Endothelial cell of umbilical vein (primary cell): ENCODE data around the gene CDK15.

ENCODE experiments used
- CTCF ChIP-seq, 2 donors: IDR thresholded peaks; 1 replicate in 1 of 2; 2 replicates in 1 of 2; pipeline ENCODE4 v1.5.1; 2011; ENCODE audit warnings: low read length in 2 of 2, mild to moderate bottlenecking in 2 of 2, moderate library complexity in 2 of 2, control low read depth in 1 of 2, inconsistent platforms in 1 of 2, low read depth in 1 of 2; ENCODE audit not compliant: insufficient read depth in 1 of 2; ENCODE audit errors: extremely low read depth in 1 of 2
- EZH2 ChIP-seq: IDR thresholded peaks from 2 replicates; pipeline ENCODE4 v1.6.1; 2012; ENCODE audit warnings: borderline replicate concordance, low read depth, mild to moderate bottlenecking, moderate library complexity, low read length, inconsistent platforms; ENCODE audit not compliant: severe bottlenecking
- POLR2A ChIP-seq: IDR thresholded peaks from 2 replicates; pipeline ENCODE4 v1.6.1; 2012; ENCODE audit warnings: low read depth, mild to moderate bottlenecking, control low read depth, low read length
- POLR2AphosphoS5 ChIP-seq: IDR thresholded peaks from 2 replicates; pipeline ENCODE4 v1.6.1; 2012; ENCODE audit warnings: low read depth, mild to moderate bottlenecking, control low read depth, low read length, moderate library complexity; ENCODE audit not compliant: insufficient read depth

DNA sequence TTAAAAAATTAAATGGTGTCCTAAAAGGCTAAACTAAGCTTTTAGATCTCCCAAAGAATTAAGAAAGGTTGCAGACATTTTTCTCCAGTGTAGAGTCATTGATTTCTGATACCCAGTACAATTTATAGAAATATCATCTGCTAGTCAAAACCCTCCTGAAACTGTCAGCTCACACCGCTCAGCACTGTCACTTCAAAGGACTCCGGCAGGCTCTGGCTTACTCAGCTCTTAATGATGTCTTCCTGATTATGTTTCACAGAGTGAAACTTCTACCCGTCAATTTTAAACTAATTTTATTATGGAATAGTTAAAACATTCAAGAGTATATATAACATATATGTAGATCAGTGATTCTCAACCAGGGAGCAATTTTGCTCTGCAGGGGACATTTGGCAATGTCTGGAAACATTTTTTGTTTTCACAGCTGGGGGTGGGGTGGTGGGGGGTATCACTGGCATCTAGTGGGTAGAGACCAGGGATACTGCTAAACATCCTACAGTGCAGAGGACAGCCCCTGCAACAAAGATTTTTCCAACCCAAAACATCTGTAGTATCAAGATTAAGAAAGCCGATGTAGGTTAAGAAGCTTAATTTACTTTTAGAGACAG lies 31.6 kb downstream of the CDK15 start:
- no peak for TF ChIP-seq CTCF (IDR thresholded peaks at IDR 0.05; ENCODE audit: extremely low read depth in 1 of 2, insufficient read depth in 1 of 2, low read depth in 1 of 2, low read length in 2 of 2)
- TF ChIP-seq POLR2A = no peak
- no peak for TF ChIP-seq EZH2
- TF ChIP-seq POLR2AphosphoS5 = no peak
